CD4-positive, alpha-beta T cell (primary cell): ENCODE results near the gene SLC22A31. TPM values are rescaled to one million over a fixed set of nuclear protein-coding genes. Genes with fewer than 3 reads are reported as not detected.

ENCODE experiments used
- ATAC-seq: fragments of 200-7000 bp; cut with Tn5 transposase; one replicate; pipeline ENCODE4 v1.10.0; 2022; ENCODE audit warnings: mild to moderate bottlenecking; ENCODE audit not compliant: poor library complexity
- CTCF ChIA-PET: fragments of 350-600 bp; sonication (Branson Sonifier 250); formaldehyde crosslinking; loops from one replicate; lab custom pipeline; 2021; ENCODE audit warnings: antibody characterized with exemption, inconsistent platforms; lab: Charles Lee
- POLR2A ChIA-PET: fragments of 350-600 bp; sonication (Branson Sonifier 250); formaldehyde crosslinking; loops from one replicate; lab custom pipeline; 2021; ENCODE audit warnings: antibody characterized with exemption, inconsistent platforms; lab: Charles Lee
- DNase-seq, 14 experiments: peaks; one replicate each; pipeline ENCODE4 v3.0.0-alpha.2; 2013 to 2020; ENCODE audit warnings: mixed read lengths in 2 of 14
- H3K27ac ChIP-seq, 2 donors: one replicate each; pipeline versions ENCODE4 v1.5.1 to v1.7.0; 2013; ENCODE audit warnings: low read length in 2 of 2, low read depth in 1 of 2, mild to moderate bottlenecking in 1 of 2
- H3K27me3 ChIP-seq, 2 experiments: 1 replicate in 1 of 2; 2 replicates in 1 of 2; pipeline versions ENCODE4 v1.6.1 to v1.7.0; 2013; ENCODE audit warnings: low read length in 2 of 2, control low read depth in 1 of 2, mild to moderate bottlenecking in 1 of 2, moderate library complexity in 1 of 2; ENCODE audit not compliant: insufficient read depth in 2 of 2, control insufficient read depth in 1 of 2
- H3K36me3 ChIP-seq: one replicate; pipeline ENCODE4 v1.6.1; 2013; ENCODE audit warnings: low read length, control low read depth; ENCODE audit not compliant: insufficient read depth
- H3K4me1 ChIP-seq: one replicate; pipeline ENCODE4 v1.6.1; 2013; ENCODE audit warnings: low read length, control low read depth; ENCODE audit not compliant: insufficient read depth
- H3K4me3 ChIP-seq: one replicate; pipeline ENCODE4 v1.5.1; 2013; ENCODE audit warnings: mild to moderate bottlenecking, low read length, moderate library complexity
- H3K9me3 ChIP-seq, 2 experiments: 1 replicate in 1 of 2; 2 replicates in 1 of 2; pipeline versions ENCODE4 v1.6.1 to v1.7.0; 2013; ENCODE audit warnings: low read length in 2 of 2, mild to moderate bottlenecking in 2 of 2, control low read depth in 1 of 2, moderate library complexity in 1 of 2; ENCODE audit not compliant: control insufficient read depth in 1 of 2, insufficient read depth in 1 of 2
- H3K27ac Mint-ChIP-seq: one replicate; pipeline ENCODE4 v1.8.0; 2020; ENCODE audit warnings: mixed read lengths
- H3K27me3 Mint-ChIP-seq: one replicate; pipeline ENCODE4 v1.8.0; 2021; ENCODE audit warnings: mixed read lengths
- H3K36me3 Mint-ChIP-seq: one replicate; pipeline ENCODE4 v1.8.0; 2021; ENCODE audit warnings: low read depth, mixed read lengths
- H3K4me1 Mint-ChIP-seq: one replicate; pipeline ENCODE4 v1.8.0; 2021; ENCODE audit warnings: low read depth, mixed read lengths
- H3K4me3 Mint-ChIP-seq: one replicate; pipeline ENCODE4 v1.8.0; 2020; ENCODE audit warnings: mild to moderate bottlenecking, mixed read lengths
- H3K9me3 Mint-ChIP-seq: one replicate; pipeline ENCODE4 v1.8.0; 2020; ENCODE audit warnings: mixed read lengths
- intact Hi-C, 2 experiments: fragments of 100-400 bp; cut with DNase I in 1 of 2; cut with micrococcal nuclease in 1 of 2; formaldehyde crosslinking; loops; one replicate each; pipeline versions ENCODE4 v1.15.1 to v1.9.0; 2023 to 2025; cut with DNase I, micrococcal nuclease
- total RNA-seq, 174 experiments: library from RNA in 2 of 174; stranded (reverse) in 2 of 174; gene quantifications; one replicate each; pipeline ENCODE4 v1.2.3 and lab custom pipeline; 2021 to 2026
- TF ChIP-seq, protein P1 (sequence below): fragments of 200-600 bp; IDR thresholded peaks from one replicate; pipeline ENCODE4 v1.8.0; 2022; ENCODE audit warnings: antibody characterized with exemption, mild to moderate bottlenecking

SLC22A31 gene
- total RNA-seq, 2 experiments from 2014 or later = 2.1 to 2.9 TPM

DNA sequence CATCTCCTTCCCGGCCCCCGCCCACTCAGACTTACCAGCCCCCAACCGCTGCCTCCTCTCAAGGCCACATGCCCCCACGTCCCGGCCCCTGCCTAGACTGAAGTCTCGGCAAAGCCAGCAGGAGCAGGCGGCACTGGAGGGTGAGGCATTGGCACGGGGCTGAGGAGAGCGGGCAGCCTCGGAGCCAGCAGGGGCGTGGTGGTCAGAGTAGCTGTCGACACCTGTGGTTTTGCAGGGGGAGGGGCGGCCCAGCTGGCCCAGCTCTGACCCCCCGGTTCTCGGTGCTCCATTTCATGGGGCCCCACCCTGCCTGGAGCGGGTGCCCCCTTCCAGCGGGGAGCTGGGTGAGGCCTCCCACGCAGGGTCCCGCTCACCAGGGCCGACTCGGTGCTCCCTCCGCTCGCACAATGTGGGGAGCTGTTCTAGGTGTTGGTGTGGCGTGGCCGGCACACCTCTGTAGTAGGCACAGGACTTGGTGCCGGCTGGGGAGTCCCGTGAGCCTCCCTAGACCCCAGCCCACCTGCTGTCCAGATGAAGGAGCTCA is 24.1 kb downstream of the SLC22A31 start:
- H3K36me3 Mint-ChIP-seq = no peaks in the 10 kb centered on the region
- no peaks in the 10 kb centered on the region for H3K27me3 Mint-ChIP-seq

DNA sequence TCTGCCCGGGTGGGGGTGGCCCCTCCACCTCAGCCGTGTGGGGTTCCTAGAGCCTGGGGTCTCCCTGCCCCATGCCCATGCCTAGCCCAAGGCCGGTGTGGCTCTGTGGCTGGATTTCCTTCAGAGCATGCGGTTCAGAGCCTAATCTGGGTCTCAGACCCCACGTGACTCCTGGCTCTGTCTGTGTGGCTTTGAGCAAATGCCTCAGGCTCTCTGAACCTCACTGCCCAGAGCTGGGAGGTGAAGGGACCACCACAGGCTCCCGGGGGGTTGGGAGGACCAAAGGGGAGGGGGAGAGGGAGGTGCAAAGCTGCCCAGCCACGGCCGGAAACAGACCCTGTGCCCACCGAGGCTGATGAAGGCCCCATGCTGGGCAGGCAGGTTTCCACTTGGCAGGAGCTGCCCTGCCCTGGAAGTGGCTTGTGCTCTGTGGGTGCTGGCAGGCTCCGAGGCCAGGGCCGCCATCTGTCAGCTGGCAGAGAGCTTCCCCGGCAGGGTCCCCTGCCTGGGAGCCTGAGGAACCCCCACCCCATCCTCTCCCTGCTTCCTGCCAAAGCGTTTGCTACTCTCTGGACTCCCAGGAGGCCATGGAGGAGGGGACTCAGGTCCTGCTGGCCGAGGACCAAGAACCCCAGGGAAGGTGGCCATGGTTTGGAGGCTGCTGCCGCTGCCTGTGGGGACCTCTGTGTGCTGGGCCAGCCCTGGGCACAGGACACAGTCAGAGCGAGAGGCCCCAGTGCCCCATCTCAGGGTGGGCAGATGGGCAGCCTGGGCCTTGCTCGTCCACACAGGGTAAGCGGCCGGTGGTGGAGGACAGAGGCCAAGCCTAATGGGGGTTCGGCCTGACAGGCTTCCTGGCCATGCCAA is 24.8 kb downstream of the SLC22A31 start:
- TF ChIP-seq, protein P1, sequence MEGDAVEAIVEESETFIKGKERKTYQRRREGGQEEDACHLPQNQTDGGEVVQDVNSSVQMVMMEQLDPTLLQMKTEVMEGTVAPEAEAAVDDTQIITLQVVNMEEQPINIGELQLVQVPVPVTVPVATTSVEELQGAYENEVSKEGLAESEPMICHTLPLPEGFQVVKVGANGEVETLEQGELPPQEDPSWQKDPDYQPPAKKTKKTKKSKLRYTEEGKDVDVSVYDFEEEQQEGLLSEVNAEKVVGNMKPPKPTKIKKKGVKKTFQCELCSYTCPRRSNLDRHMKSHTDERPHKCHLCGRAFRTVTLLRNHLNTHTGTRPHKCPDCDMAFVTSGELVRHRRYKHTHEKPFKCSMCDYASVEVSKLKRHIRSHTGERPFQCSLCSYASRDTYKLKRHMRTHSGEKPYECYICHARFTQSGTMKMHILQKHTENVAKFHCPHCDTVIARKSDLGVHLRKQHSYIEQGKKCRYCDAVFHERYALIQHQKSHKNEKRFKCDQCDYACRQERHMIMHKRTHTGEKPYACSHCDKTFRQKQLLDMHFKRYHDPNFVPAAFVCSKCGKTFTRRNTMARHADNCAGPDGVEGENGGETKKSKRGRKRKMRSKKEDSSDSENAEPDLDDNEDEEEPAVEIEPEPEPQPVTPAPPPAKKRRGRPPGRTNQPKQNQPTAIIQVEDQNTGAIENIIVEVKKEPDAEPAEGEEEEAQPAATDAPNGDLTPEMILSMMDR = no peak
- Mint-ChIP-seq H3K4me3 (no peak overlapping the region), H3K27me3 (peaks cover 4% of the 10 kb centered on the region), H3K9me3 (no peaks in the 10 kb centered on the region), H3K4me1 (peaks cover 6% of the 10 kb centered on the region), H3K27ac (no peak overlapping the region), H3K36me3 (no peaks in the 10 kb centered on the region)
- intact Hi-C loops = no loop called here
- DNase-seq (no peak), ATAC-seq (no peak)
- POLR2A ChIA-PET = interaction anchor here (0.6 kb wide), 1 partner anchor 16 kb away, joined by 4 read pairs; no protein-coding TSS in a partner anchor
- CTCF ChIA-PET = no interaction called here
- no peaks in the 10 kb centered on the region for H3K27me3 ChIP-seq
- H3K27ac ChIP-seq = no peak overlapping the region
- H3K9me3 ChIP-seq = no peaks in the 10 kb centered on the region
- peaks cover 10% of the 10 kb centered on the region for H3K4me1 ChIP-seq
- H3K36me3 ChIP-seq = no peaks in the 10 kb centered on the region
- H3K4me3 ChIP-seq = no peak overlapping the region

More for the DNA sequence above, 24.1 kb downstream of the SLC22A31 start:
- CTCF ChIA-PET = no interaction called here
- no peaks in the 10 kb centered on the region for H3K4me1 Mint-ChIP-seq
- TF ChIP-seq, protein P1 = no peak
- intact Hi-C loops = no loop called here
- H3K4me3 Mint-ChIP-seq = no peak overlapping the region
- no peaks in the 10 kb centered on the region for H3K9me3 Mint-ChIP-seq
- H3K9me3 ChIP-seq = no peaks in the 10 kb centered on the region
- H3K27ac Mint-ChIP-seq = no peak overlapping the region
- peaks cover 4% of the 10 kb centered on the region for H3K4me1 ChIP-seq
- ATAC-seq (no peak), DNase-seq (no peak)
- H3K36me3 ChIP-seq = no peaks in the 10 kb centered on the region
- POLR2A ChIA-PET = no interaction called here
- H3K27ac ChIP-seq = no peak overlapping the region
- no peak overlapping the region for H3K4me3 ChIP-seq
- H3K27me3 ChIP-seq = no peaks in the 10 kb centered on the region

DNA sequence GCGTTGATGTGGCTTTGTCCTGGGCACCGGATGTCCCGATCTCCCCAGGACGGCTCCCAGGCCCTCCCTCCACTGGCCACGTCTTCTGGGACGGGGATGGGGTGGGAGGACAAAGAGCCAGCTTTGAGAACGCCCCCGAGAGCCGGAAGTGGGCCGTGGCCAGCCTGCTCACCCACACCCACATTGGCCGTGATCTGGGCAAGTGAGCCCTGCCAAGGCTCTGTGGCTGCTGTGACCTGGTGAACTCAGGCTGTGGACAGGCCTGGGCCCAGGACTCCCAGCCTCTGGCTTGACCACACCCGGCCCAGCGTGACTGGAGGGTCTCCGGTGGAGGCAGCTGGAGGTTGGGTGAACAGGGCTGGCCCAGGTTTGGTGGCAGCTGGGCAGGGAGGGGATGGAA is 25.5 kb downstream of the SLC22A31 start:
- POLR2A ChIA-PET = interaction anchor here (0.6 kb wide), 1 partner anchor 15 kb away, joined by 4 read pairs; no protein-coding TSS in a partner anchor
- Mint-ChIP-seq H3K27ac (no peak overlapping the region), H3K36me3 (no peaks in the 10 kb centered on the region), H3K9me3 (no peaks in the 10 kb centered on the region), H3K4me3 (no peak overlapping the region), H3K4me1 (peaks cover 8% of the 10 kb centered on the region), H3K27me3 (peaks cover 4% of the 10 kb centered on the region)
- ATAC-seq = no peak
- H3K27me3 ChIP-seq = no peaks in the 10 kb centered on the region
- intact Hi-C loops = no loop called here
- CTCF ChIA-PET = no interaction called here
- H3K4me1 ChIP-seq = peaks cover 17% of the 10 kb centered on the region
- no peak overlapping the region for H3K4me3 ChIP-seq
- TF ChIP-seq, protein P1 = no peak
- H3K36me3 ChIP-seq = no peaks in the 10 kb centered on the region
- H3K27ac ChIP-seq = no peak overlapping the region
- H3K9me3 ChIP-seq = no peaks in the 10 kb centered on the region
- no peak for DNase-seq
